ENCODE results near the gene ARHGEF3. TPM values are rescaled to one million over a fixed set of nuclear protein-coding genes. Genes with fewer than 3 reads are reported as not detected.
"Not testable (repeated sequence)": the region's sequence is repeated elsewhere in the genome, so short reads cannot be mapped to it uniquely, and the experiment has no call there.

ARHGEF3 gene
- total and polyA plus RNA-seq, 2 donors (not counting 3 experiments of a cell fraction or from before 2014, with no cell fraction given), result 6.7 to 16.3 TPM

- no peak overlapping the region for H3K4me3 ChIP-seq (replicated peaks in 1 of 3; ENCODE audit: insufficient read depth in 1 of 3, low read depth in 1 of 3, low read length in 3 of 3)
- FAIRE-seq (peak; percentile 87), DNase-seq (ENCODE audit: low read depth, low spot score) (peak; percentile 87)
- H2AFZ ChIP-seq (ENCODE audit: low read depth, low read length), result no peak overlapping the region
- intact Hi-C loops (cut with micrococcal nuclease), result loop anchor here (5.0 kb wide), 2 partner anchors 44 to 229 kb away; partner anchors contain the start of gene ARHGEF3
- BruUV-seq (replicated peaks), result no TSS peak
- H3K9me1 ChIP-seq (replicated peaks; ENCODE audit: control insufficient read depth, extremely low read depth, insufficient read depth, low read length), result no peaks in the 10 kb centered on the region
- TF ChIP-seq JUN (IDR thresholded peaks at IDR 0.05; ENCODE audit: borderline replicate concordance, insufficient read depth, insufficient read length, low read depth) (peak; percentile 60), POLR2A (IDR thresholded peaks at IDR 0.05; ENCODE audit: low read depth, low read length) (no peak), MAX (IDR thresholded peaks at IDR 0.05; ENCODE audit: insufficient read depth, insufficient read length) (no peak), EZH2 (IDR thresholded peaks at IDR 0.05; ENCODE audit: borderline replicate concordance, low read depth, low read length, severe bottlenecking) (no peak), GATA2 (IDR thresholded peaks at IDR 0.05; ENCODE audit: insufficient read depth, insufficient read length, low read depth, low read length) (peak; percentile 50), FOS (IDR thresholded peaks at IDR 0.05; ENCODE audit: borderline replicate concordance, insufficient read depth, low read length) (peak; percentile 78), POLR2AphosphoS5 (IDR thresholded peaks at IDR 0.05; ENCODE audit: insufficient read depth, low read depth, low read length) (no peak), MYC (IDR thresholded peaks at IDR 0.05; ENCODE audit: low read depth, low read length) (no peak), CTCF (IDR thresholded peaks at IDR 0.05; ENCODE audit: extremely low read depth in 1 of 2, insufficient read depth in 1 of 2, low read depth in 1 of 2, low read length in 2 of 2) (no peak)
- H4K20me1 ChIP-seq (replicated peaks; ENCODE audit: control insufficient read depth, extremely low read depth, insufficient read depth, low read length), result no peaks in the 10 kb centered on the region
- H3K27ac ChIP-seq (ENCODE audit: insufficient read depth, low read depth, low read length), result peak overlapping the region; percentile 35
- H3K27me3 ChIP-seq (ENCODE audit: control insufficient read depth in 2 of 2, insufficient read depth in 2 of 2, low read length in 2 of 2), result no peaks in the 10 kb centered on the region
- CTCF ChIA-PET, result interaction anchor here (0.6 to 1.9 kb wide), 7 partner anchors 10 to 230 kb away, joined by 3 to 15 read pairs (median 4); no protein-coding TSS in a partner anchor
- H3K9me3 ChIP-seq (replicated peaks; ENCODE audit: control insufficient read depth, insufficient read depth, low read length), result no peaks in the 10 kb centered on the region
- POLR2A ChIA-PET, result no interaction called here
- H3K4me1 ChIP-seq (ENCODE audit: control insufficient read depth, extremely low read depth, insufficient read depth, low read length), result peaks cover 29% of the 10 kb centered on the region
- H3K36me3 ChIP-seq (ENCODE audit: control insufficient read depth in 2 of 2, extremely low read depth in 1 of 2, insufficient read depth in 2 of 2, low read length in 2 of 2), result no peaks in the 10 kb centered on the region
- dilution Hi-C loops (cut with MboI; ENCODE audit: extremely low pct_ligation_motif_present, low sequenced_read_pairs), result no loop called here
- peak overlapping the region; percentile 12 for H3K9ac ChIP-seq (replicated peaks; ENCODE audit: extremely low read depth, insufficient read depth, low read length)
- H3K4me2 ChIP-seq (ENCODE audit: insufficient read depth, low read length), result peak overlapping the region; percentile 71
- no peaks in the 10 kb centered on the region for H3K79me2 ChIP-seq (ENCODE audit: control insufficient read depth, insufficient read depth, low read length)
Measured at GRCh38 chr3:56758539-56758981, 43.2 kb downstream of the ARHGEF3 start.

GRCh38 chr3:56758042-56758441, 43.7 kb downstream of the ARHGEF3 start:
- H3K9ac ChIP-seq (replicated peaks; ENCODE audit: extremely low read depth, insufficient read depth, low read length); H3K79me2 ChIP-seq (ENCODE audit: control insufficient read depth, insufficient read depth, low read length); H3K36me3 ChIP-seq (ENCODE audit: control insufficient read depth in 2 of 2, extremely low read depth in 1 of 2, insufficient read depth in 2 of 2, low read length in 2 of 2); POLR2A ChIA-PET; H4K20me1 ChIP-seq (replicated peaks; ENCODE audit: control insufficient read depth, extremely low read depth, insufficient read depth, low read length); dilution Hi-C loops (cut with MboI; ENCODE audit: extremely low pct_ligation_motif_present, low sequenced_read_pairs); H3K4me3 ChIP-seq (replicated peaks in 1 of 3; ENCODE audit: insufficient read depth in 1 of 3, low read depth in 1 of 3, low read length in 3 of 3); FAIRE-seq; DNase-seq (ENCODE audit: low read depth, low spot score); H2AFZ ChIP-seq (ENCODE audit: low read depth, low read length); H3K9me3 ChIP-seq (replicated peaks; ENCODE audit: control insufficient read depth, insufficient read depth, low read length); H3K27me3 ChIP-seq (ENCODE audit: control insufficient read depth in 2 of 2, insufficient read depth in 2 of 2, low read length in 2 of 2); BruUV-seq (replicated peaks); H3K27ac ChIP-seq (ENCODE audit: insufficient read depth, low read depth, low read length); H3K4me2 ChIP-seq (ENCODE audit: insufficient read depth, low read length); H3K9me1 ChIP-seq (replicated peaks; ENCODE audit: control insufficient read depth, extremely low read depth, insufficient read depth, low read length): not testable (repeated sequence)
- CTCF ChIA-PET, result interaction anchor here (0.6 to 1.9 kb wide), 5 partner anchors 10 to 231 kb away, joined by 3 to 15 read pairs (median 4); no protein-coding TSS in a partner anchor
- peaks cover 29% of the 10 kb centered on the region for H3K4me1 ChIP-seq (ENCODE audit: control insufficient read depth, extremely low read depth, insufficient read depth, low read length)
- intact Hi-C loops (cut with micrococcal nuclease), result loop anchor here (5.0 kb wide), 2 partner anchors 44 to 229 kb away; partner anchors contain the start of gene ARHGEF3

Data from endothelial cell of umbilical vein (primary cell).